ENCODE measurements around the gene ART3. TPM values are rescaled to one million over a fixed set of nuclear protein-coding genes. Genes with fewer than 3 reads are reported as not detected.
"Not testable (repeated sequence)": the region's sequence is repeated elsewhere in the genome, so short reads cannot be mapped to it uniquely, and the experiment has no call there.

Gene ART3, protein sequence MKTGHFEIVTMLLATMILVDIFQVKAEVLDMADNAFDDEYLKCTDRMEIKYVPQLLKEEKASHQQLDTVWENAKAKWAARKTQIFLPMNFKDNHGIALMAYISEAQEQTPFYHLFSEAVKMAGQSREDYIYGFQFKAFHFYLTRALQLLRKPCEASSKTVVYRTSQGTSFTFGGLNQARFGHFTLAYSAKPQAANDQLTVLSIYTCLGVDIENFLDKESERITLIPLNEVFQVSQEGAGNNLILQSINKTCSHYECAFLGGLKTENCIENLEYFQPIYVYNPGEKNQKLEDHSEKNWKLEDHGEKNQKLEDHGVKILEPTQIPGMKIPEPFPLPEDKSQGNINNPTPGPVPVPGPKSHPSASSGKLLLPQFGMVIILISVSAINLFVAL
- polyA plus RNA-seq (2013, experiment 1 of 2; ENCODE audit: insufficient read length) = 0.14 TPM
- polyA plus RNA-seq (2013, experiment 2 of 2; ENCODE audit: insufficient read length) = 1.2 TPM

DNA sequence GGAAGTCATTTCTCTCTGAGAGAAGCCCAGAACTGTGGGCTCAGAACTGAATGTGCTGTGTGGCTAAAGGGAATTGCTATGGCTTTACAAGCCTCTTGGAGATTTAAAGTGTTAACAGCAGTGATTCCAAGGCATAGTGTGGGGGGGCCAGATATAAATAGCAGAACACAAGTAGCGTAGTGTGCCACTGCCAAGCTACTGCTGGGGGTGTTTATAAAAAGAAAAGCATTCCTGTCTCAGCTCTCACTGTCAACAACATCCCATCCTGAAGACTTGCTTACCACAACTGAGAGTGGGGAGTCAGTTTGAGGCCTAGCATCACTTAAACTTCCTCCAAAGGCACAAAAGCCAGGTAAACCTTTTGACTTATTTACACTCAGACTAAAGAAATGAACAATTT, at the start of gene ART3:
ART3 (plus strand) TSS at position 242 of the 400 bp plus-strand sequence. CDS start 1,181 bp downstream, outside the sequence.
- DNase-seq = no peak

DNA sequence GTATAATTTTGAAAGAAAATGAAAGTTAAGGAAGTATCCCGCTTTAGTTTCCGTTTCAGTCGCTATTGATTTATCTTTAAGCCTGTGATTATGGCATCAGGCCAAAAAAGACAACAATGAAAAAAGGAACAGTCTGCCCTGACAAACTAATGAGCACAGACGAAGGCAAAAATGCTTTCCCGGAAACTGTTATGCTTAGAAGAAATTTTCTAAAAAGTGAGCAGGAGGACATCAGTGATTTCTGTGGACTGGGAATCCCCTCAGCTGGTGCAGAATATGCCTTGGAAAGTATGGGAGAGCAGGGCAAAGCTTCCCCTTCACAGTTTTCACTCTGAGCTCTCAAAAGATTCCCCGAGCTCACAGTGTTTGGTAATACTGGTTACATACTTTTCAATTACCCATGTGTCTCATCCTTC, 46.2 kb upstream of the ART3 start:
- no peak for DNase-seq

DNA sequence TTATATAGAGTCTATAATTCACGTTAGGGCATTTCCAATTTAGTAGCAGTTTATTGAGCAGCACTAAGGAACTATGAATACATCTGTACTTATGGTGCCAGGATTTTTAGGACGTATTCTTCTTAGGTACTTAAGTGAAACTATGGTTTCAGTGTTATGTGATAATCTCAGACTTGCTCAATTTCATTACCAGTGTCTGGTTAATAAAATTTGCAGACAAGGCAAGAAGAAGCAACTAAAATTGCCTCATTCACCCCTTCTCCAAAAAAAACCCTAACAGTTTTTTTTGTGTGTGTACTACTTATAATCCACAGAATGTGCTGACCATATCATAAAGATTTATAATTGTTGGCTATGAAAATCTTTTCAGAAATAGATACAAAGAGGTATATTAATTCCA, 45.2 kb upstream of the ART3 start:
- DNase-seq = no peak

DNA sequence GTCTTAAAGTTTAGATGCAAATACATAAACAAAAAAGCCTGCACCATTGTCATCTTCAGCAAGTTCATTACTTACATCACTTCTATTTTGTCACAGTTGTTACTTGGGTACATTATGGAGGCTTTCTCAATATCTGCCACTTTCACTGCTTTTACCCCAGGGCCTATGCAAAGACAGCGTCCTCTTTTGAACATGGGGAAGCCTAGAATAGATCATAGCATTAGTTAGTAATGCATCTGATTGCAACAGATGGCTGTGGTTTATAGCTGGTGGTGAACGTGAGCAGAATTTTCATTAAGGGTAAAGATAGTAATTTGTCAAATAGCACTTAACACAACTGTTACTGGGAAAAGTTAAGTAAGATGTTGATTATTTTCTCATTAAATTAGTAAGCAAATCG, 39.4 kb upstream of the ART3 start:
- no peak for DNase-seq

DNA sequence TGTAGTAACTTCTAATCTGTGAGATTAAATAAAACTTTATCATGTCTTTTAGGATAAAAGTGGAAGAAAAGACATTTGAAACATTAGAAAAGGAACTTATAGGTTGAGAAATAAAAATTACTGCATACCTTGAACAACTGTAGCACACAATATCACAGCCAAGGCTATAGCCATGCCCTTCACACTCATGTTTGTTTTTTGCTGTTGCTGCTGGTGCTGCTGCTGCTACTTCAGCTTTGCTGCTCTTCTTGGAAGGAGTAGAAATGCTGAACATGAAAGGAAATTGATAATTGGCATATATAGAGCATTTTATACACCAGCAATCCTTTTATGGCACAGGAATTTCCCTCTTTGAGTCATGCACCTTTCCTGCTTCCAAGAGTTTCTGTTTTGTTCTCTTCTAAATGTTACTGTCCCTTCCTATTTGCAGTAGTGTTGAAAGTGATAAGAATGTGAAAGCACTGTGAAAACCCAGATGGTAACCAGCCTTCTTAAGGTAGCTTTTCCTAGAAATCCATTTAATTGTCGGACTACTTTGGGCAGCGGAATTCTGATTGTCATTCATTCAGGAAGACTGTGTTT, 38.6 kb upstream of the ART3 start, which contains the start of gene CXCL11:
CXCL11 (minus strand) TSS at position 272 of the 582 bp plus-strand sequence; CDS start at position 189, 83 bp downstream.
- no peak for DNase-seq

DNA sequence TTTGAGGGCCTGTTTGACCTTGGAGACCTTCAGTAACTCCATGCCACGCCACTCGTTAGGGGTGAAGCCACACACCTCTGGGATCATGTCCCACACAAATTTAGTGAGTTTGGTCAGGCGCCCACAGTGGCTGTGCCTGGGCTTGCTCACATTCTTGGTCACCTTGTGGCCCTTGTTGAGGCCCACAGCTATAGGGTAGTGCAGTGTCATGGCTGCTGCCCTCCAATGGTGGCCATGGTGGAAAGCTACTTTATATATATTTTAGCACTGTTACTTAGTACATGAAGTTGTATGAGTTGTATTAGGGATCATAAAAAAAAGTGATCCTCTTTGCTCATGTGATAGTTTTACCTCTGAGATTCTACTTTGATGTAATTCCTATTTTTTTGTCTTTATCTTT, 37.7 kb upstream of the ART3 start:
- no peak for DNase-seq

DNA sequence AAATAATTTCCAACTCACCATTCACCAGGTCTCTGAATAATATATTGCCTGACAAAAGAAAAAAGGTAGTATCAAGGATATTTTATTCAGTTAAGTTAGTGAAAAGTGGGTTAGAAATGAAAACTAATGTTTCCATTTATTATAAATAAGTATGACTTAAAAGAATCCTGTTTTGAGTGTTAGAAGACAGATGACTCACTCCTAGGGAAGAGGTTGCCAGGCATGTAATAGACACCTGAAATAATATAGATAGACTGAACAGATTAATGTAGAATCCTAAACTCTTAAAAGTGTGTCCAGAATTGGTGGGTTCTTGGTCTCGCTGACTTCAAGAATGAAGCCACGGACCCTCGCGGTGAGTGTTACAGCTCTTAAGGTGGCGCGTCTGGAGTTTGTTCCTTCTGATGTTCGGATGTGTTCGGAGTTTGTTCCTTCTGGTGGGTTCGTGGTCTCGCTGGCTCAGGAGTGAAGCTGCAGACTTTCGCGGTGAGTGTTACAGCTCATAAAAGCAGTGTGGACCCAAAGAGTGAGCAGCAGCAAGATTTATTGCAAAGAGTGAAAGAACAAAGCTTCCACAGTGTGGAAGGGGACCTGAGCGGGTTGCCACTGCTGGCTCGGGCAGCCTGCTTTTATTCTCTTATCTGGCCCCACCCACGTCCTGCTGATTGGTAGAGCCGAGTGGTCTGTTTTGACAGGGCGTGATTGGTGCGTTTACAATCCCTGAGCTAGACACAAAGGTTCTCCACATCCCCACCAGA, 32.1 kb upstream of the ART3 start:
- not testable (repeated sequence) for DNase-seq

DNA sequence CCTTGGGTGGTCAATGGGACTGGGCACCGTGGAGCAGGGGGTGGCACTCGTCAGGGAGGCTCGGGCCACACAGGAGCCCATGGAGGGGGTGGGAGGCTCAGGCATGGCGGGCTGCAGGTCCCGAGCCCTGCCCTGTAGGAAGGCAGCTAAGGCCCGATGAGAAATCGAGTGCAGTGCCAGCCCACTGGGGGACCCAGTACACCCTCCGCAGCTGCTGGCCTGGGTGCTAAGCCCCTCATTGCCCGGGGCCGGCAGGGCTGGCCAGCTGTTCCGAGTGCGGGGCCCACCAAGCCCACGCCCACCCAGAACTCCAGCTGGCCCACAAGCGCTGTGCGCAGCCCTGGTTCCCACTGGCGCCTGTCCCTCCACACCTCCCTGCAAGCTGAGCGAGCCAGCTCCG, 31.2 kb upstream of the ART3 start:
- not testable (repeated sequence) for DNase-seq

DNA sequence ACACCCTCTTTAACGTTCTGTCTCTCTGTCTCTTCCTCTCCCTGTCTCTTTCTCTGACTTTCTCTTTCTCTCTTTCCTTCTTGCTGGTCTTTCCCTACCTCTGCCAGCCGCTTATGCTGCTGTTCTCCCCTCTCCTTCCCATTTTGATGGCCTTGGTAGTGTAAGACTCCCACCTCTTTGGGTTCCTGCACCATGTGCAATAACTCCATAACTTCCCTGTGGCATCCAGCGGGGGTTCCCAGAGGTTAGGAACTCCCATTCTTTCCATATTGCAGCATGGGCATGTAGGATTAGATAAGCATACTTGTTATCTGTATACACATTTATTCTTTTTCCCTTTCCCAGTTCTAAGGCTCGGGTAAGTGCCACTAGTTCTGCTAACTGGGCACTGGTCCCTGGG, 29.8 kb upstream of the ART3 start:
- DNase-seq = not testable (repeated sequence)

DNA sequence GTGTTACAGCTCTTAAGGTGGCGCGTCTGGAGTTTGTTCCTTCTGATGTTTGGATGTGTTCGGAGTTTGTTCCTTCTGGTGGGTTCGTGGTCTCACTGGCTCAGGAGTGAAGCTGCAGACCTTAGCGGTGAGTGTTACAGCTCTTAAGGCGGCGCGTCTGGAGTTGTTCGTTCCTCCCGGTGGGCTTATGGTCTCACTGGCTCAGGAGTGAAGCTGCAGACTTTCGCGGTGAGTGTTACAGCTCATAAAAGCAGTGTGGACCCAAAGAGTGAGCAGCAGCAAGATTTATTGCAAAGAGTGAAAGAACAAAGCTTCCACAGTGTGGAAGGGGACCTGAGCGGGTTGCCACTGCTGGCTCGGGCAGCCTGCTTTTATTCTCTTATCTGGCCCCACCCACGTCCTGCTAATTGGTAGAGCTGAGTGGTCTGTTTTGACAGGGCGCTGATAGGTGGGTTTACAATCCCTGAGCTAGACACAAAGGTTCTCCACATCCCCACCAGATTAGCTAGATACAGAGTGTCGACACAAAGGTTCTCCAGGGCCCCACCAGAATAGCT, 24.6 kb upstream of the ART3 start:
- not testable (repeated sequence) for DNase-seq

DNA sequence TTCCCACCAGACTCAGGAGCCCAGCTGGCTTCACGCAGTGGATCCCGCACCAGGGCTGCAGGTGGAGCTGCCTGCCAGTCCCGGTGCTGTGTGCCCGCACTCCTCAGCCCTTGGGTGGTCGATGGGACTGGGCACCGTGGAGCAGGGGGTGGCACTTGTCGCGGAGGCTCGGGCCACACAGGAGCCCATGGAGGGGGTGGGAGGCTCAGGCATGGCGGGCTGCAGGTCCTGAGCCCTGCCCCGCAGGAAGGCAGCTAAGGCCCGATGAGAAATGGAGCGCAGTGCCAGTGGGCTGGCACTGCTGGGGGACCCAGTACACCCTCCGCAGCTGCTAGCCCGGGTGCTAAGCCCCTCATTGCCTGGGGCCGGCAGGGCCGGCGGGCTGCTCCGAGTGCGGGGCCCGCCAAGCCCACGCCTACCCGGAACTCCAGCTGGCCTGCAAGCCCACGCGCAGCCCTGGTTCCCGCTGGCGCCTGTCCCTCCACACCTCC, 23.9 kb upstream of the ART3 start:
- not testable (repeated sequence) for DNase-seq

DNA sequence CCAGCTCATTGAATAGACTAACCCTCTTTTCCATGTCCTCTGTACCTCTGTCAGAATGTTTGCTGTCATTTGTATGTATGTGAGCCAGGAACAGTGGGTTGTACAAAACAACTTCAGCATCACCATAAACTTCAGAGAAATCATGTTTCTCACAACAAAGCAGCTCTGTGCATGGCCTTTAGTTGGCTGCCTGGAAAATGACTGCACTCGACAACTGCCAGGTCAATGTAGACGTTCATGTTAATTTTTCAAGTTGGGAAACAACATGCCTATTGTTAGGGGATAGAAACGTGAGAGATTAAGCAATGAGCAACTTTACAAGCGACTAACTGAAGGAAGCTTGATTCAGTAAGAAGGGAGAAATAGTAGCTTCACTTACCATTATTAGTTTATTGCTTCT, 20.8 kb upstream of the ART3 start:
- no peak for DNase-seq

DNA sequence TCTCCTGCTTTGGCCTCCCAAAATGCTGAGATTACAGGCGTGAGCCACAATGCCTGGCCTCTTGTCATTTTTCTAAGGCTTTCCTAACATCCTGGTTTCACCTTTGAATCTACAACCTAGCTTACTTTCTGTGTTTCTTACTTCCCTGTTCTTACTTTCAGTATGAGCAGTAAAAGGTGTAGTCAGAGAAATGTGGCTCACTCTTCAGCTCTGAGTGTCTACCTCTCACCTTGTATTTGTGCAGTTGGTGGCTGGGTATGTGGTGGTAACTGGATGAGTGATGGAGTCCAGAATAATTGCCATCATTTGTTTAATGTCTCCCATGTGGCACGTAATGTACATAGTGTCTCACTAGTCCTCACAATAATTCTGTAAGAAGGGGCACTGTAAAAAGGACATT, 19.5 kb upstream of the ART3 start:
- DNase-seq = no peak

DNA sequence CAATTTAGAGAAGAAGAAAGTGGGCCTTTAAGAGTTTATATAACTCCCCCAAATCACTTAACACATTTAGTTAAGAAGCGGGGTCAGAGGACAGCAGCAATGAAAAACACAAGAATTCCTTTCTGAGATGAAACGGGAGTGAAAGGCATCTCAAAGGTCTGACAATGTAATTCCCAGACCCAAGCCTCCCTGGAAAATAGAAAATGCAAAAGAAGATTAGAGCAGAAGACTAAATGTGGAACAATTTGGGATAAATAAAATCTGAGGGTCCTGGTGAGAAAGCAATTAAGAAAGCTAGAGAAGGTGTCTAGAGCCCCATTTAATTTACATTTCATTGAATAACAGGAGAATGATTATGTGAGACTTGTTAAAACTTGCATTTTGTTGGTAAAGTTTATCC, 19.1 kb upstream of the ART3 start:
- no peak for DNase-seq

DNA sequence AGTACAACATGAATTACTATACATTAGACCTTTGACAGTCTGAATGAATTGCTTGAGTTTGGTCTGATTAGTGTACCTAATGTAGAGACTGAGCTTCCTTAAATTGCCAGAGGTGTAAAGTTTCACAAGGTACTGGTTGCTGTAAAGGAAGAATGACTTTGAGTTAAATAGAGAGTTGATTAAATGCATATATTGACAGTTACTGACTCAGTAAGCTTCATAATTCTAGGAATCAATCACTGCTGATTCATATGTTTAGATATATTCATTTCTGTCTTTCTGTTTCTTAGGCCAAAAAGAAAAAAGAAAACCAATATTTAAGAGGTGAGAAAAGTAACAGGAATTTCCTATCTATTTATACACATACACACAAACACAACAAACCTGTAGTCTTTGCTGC, 16.2 kb upstream of the ART3 start:
- DNase-seq = no peak

DNA sequence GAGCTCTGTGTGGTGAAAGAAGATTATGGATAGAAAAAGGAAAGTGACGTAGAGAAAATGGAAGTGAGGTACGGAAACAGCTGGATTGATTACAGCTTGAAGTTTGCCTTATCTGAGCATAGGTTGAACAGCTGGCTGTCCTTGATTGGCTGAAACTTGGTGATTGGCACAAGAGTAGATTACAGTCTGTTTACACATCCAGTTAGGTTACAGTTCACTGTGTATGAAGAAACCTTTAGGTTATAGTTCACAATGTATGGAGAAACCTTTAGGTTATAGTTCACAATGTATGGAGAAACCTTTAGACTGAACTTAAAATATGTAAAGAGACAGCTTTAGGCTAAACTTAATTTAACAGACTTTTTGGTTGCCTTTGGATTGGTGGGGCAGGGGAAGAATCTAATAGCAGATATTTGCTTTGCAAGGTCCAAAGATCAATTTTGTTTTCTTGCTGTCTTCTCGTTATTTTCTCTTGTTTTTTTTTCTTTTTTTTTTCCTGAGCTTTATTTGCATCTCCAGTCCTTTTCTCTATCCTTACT, 15.6 kb upstream of the ART3 start:
- no peak for DNase-seq

DNA sequence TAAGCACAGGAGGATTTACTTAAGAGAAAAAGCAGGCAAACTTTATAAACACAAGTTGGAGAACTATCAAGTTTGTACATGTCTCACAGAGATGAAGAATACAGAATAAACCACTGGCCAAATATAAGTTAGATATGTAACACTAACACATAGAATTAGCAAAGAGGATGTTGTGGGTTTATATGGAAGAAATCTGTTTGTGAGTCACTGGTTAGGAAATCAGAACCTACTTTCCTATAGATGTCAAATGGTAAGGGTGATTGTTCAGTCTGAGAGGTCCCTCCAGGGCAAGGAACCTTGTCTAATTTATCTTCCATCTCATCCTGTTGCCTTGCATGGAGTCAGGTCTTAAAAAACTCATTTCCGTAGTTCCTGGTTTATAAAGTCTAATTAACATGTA, 14.8 kb upstream of the ART3 start:
- DNase-seq = no peak

DNA sequence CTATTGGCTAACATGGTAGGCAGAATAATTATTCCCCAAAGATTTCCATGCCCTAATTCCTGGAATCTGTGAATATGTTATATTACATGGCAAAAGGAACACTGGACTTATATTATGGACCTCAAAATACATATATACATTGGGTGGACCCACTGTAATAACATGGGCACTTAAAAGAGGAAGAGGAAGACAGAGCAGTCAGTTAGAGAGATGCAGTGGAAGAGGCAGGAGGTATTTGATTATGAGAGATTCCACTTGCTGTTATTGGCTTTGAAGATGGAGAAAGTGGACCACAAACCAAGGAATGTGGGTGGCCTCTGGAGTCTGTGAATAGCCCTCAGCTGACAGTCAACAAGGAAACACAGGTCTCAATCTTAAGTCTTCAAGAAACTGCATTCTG, 14.0 kb upstream of the ART3 start:
- no peak for DNase-seq

DNA sequence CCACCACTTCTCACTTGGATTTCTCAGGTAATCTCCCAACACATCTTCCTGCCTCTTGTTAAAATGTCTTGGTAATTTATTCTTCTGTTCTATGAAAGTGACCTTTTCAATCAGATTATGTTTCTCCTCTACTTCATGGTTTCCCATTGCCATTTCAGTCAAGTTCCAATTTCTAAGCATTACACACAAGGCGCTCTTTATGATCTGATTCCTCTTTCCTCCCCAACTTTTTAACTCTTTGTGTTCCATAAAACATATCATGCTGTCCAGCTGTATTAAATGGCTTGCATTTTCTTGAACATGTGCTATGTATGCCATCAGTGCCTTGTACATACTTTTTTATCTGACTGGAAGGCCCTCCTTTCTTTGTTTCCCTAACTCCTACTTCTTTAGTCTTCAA, 13.1 kb upstream of the ART3 start:
- DNase-seq = no peak

DNA sequence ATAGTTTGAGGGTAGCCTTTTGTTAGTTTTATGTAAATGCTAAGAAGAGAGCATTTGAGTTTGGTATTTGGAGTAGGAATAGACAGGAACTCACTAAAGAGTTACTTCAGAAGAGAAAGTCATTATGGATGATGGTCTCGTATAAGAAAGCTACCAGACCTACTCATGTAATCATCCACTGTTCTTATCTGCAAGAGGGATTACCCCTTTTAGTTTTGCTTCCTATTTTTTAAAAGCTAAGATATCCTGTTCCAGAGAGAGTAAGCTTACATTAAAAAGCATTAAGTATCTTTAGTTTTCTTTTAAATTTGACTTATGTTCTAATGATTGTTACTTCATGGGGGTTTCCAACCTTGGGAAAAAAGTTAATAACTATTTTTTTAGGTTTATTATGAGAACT, 12.5 kb upstream of the ART3 start:
- no peak for DNase-seq

DNA sequence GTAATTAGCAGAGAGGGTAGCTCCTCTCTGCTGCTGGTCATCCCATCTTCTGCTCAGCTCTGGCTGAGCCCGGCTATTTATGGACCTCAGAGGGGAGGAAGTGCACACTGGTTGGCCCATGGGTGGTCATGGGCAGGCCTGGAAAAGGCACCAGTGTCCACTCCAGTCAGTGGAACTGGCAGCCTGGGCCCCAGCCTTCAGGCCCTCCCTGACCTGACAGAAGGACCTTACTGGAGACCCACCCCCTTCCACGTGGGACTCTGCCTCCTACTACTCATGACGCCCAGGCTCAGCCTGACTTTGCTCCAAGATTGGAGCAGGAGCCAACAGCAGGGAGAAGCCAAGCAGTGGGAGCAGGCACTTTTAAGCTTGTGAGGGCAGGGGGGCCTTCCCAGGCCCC, 8.0 kb upstream of the ART3 start:
- DNase-seq = no peak

DNA sequence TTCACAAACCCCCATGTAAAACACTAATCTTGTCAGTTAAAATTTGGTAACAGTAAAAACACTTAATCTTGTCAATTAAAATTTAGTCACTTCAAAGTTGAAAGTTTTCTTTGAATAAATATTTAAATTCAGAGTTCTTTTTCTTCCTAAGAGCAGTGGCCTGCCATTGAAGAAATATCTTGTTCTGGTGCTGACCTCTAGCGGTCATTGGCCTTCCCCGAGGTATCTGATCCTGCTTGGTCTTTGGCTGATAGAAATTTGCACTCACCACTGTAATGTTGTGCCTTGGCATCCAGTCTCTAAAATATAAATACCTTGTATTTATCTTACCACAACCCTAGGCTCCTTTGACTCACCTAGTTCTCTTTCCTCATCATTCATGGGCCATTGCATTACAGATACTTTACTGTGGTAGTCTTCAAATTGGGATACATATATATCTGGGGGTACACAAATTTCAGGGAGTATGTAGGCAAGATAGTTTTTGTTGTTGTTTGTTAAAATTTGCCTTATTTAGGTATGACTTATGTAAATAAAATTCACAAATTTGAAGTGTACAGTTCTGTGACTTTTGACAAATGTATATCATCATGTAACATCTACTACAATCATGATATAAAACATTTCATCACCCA, 6.7 kb upstream of the ART3 start:
- DNase-seq = peak; percentile 69

All from fibroblast of skin of scalp (primary cell).